Mesendoderm (in vitro differentiated cells): Measurements from ENCODE around the gene MROH2A.

ENCODE experiments used
- DNase-seq: peaks from one replicate; pipeline ENCODE4 v3.0.0; 2013
- H2AK5ac ChIP-seq: 2 replicates; pipeline ENCODE4 v1.6.1; 2013; ENCODE audit warnings: low read length, inconsistent platforms
- H2BK120ac ChIP-seq: 2 replicates; pipeline ENCODE4 v1.6.1; 2013; ENCODE audit warnings: low read depth, mild to moderate bottlenecking, low read length, moderate library complexity, mixed read lengths
- H2BK15ac ChIP-seq: replicated peaks from 2 replicates; pipeline ENCODE4 v1.6.1; 2013; ENCODE audit warnings: low read depth, mild to moderate bottlenecking, moderate library complexity
- H2BK5ac ChIP-seq: 2 replicates; pipeline ENCODE4 v1.6.1; 2013; ENCODE audit warnings: low read length, inconsistent platforms
- H3K18ac ChIP-seq: 2 replicates; pipeline ENCODE4 v1.6.1; 2013; ENCODE audit warnings: mild to moderate bottlenecking, low read length, mixed read lengths
- H3K23ac ChIP-seq: one replicate; pipeline ENCODE4 v1.6.1; 2013; ENCODE audit warnings: low read length
- H3K27ac ChIP-seq: 2 replicates; pipeline ENCODE4 v1.5.1; 2013; ENCODE audit warnings: low read depth, mild to moderate bottlenecking, inconsistent platforms, low read length, moderate library complexity
- H3K27me3 ChIP-seq: 2 replicates; pipeline ENCODE4 v1.6.1; 2013; ENCODE audit warnings: low read length, control low read depth, mild to moderate bottlenecking, inconsistent platforms; ENCODE audit not compliant: insufficient read depth, poor library complexity
- H3K36me3 ChIP-seq: 2 replicates; pipeline ENCODE4 v1.6.1; 2013; ENCODE audit warnings: low read length, inconsistent platforms; ENCODE audit not compliant: control insufficient read depth, insufficient read depth
- H3K4ac ChIP-seq: one replicate; pipeline ENCODE4 v1.6.1; 2013; ENCODE audit warnings: low read depth, mild to moderate bottlenecking, low read length, moderate library complexity
- H3K4me1 ChIP-seq: 2 replicates; pipeline ENCODE4 v1.6.1; 2013; ENCODE audit warnings: low read depth, low read length, inconsistent platforms; ENCODE audit not compliant: control insufficient read depth
- H3K4me2 ChIP-seq: 2 replicates; pipeline ENCODE4 v1.6.1; 2013; ENCODE audit warnings: low read length
- H3K4me3 ChIP-seq: 2 replicates; pipeline ENCODE4 v1.5.1; 2013; ENCODE audit warnings: mild to moderate bottlenecking, low read length
- H3K56ac ChIP-seq: one replicate; pipeline ENCODE4 v1.6.1; 2013; ENCODE audit warnings: low read length
- H3K79me1 ChIP-seq: 2 replicates; pipeline ENCODE4 v1.6.1; 2013; ENCODE audit warnings: low read length, inconsistent platforms
- H3K79me2 ChIP-seq: 2 replicates; pipeline ENCODE4 v1.6.1; 2013; ENCODE audit warnings: mild to moderate bottlenecking, low read length; ENCODE audit not compliant: control insufficient read depth, insufficient read depth
- H3K9ac ChIP-seq: 2 replicates; pipeline ENCODE4 v1.6.1; 2013; ENCODE audit warnings: low read length, inconsistent platforms
- H4K5ac ChIP-seq: one replicate; pipeline ENCODE4 v1.6.1; 2013; ENCODE audit warnings: low read length
- H4K8ac ChIP-seq: one replicate; pipeline ENCODE4 v1.6.1; 2013; ENCODE audit warnings: low read depth, mild to moderate bottlenecking, control low read depth, low read length, moderate library complexity
- WGBS: extraction: QIAGEN DNeasy Blood & Tissue Kit; methylation state at CpG from one replicate; pipeline ENCODE4 v1.1.7; 2013; ENCODE audit warnings: low lambda C conversion rate, missing lambda C conversion rate; ENCODE audit not compliant: insufficient coverage; ENCODE audit errors: extremely low coverage; 5-methylcytosine and 5-hydroxymethylcytosine counted together

The MROH2A gene

DNA sequence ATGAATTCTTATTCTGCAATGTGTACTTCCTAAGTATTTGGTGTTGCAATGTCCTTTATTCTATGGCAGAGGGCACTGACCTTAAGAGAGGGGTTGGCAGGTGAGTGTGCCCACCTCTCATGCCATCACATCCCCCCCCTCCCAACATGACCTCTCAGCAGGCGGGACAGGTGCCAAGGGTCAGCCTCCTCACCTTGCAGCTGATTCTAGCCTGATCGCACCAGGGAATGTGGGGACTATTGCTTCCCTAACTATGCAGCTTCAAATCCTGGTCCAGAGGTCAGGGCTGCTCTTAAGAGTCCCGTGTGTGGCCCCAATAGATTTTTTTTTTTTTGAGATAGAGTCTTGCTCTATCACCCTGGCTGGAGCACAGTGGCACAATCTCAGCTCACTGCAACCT is 66.7 kb downstream of the MROH2A start:
- Histone ChIP-seq H3K4me3 (no peak overlapping the region), H2BK120ac (no peak overlapping the region), H3K27ac (no peak overlapping the region), H3K18ac (no peak overlapping the region), H3K79me1 (peaks cover 19% of the 10 kb centered on the region), H3K27me3 (no peaks in the 10 kb centered on the region), H3K4me1 (no peaks in the 10 kb centered on the region), H3K79me2 (peaks cover 36% of the 10 kb centered on the region), H3K23ac (no peak overlapping the region), H4K5ac (no peak overlapping the region), H2AK5ac (no peak overlapping the region), H3K36me3 (peaks cover 53% of the 10 kb centered on the region), H3K56ac (no peak overlapping the region), H2BK15ac (no peak overlapping the region), H2BK5ac (no peak overlapping the region), H3K4ac (no peak overlapping the region), H3K4me2 (no peak overlapping the region), H4K8ac (no peak overlapping the region), H3K9ac (no peak overlapping the region)
- no peak for DNase-seq
- no CpG with 5 or more reads among the region's 3 CpGs for WGBS

DNA sequence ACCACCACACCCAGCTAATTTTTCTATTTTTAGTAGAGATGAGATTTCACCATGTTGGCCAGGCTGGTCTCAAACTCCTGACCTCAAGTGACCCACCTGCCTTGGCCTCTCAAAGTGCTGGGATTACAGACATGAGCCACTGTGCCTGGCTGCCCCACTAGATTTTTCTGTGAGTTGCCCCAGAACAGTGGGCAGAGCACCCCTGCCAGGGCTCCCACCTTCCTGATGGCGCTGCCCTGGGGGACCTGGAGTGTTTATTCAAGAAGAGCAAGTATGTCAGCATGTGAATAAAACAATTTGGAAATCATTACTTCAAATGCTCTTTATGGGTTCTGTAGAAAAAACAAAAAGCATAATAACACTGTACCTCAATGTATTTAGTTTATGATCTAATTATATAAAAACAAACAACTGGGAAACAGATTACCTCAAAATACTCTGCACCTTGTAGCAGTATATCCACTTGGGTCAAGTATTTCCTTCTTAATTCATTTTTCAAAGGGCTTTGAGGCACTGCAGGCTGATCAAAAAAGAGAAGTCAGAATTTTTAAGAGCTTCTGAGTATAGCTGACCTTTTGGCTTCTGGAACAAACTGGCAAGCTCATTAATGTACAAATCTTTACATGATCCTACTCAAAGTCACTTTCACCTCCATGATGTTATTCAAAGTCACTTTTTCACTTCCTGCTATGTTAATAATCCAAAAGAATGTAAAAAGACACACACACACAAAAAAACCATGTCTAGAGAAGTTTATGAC is 67.4 kb downstream of the MROH2A start:
- WGBS, result no CpG with 5 or more reads among the region's 1 CpG
- no peak overlapping the region for H3K23ac ChIP-seq

DNA sequence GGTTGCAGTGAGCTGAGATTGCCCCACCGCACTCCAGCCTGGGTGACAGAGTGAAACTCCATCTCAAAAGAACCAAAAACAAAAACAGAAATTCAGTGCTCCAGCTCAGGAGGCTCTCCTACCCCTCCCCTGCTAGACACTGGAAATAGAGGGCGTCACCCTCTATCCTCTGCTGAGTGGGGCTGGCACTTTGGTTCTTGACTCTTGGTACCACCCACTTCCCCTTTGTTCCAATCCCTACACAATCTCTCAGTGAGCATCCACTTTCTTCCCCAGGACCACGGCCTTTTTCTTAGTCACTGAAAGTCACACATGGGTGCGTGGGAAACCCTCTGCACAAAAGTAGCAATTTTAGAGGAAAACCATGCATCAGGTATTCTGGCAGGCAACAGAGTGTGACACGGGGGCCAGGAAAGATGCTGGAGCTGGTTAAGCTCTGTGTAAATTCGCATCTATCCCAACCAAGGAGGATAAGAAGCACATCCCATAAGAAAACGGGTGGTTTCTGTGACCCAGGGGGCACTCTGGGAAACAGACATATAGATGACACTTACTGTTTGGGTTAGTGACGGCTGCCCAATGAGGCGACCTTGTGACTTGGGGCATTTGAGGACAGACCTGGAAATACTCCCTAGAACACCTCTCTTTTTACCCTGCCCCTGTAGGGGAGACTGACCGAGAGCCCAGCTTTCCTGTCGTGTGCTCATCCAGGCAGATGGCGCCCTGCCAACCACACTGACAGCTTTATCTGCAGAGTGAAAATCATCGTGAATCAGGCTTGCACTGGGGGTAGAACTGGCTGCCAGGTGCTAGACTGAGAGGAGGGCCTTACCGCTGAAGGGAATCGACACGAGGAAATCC is 68.5 kb downstream of the MROH2A start:
- no peak overlapping the region for H3K4me3 ChIP-seq
- no peak overlapping the region for H2AK5ac ChIP-seq
- no peak overlapping the region for H2BK5ac ChIP-seq
- H4K8ac ChIP-seq, result no peak overlapping the region
- H2BK15ac ChIP-seq, result no peak overlapping the region
- no peak overlapping the region for H3K9ac ChIP-seq
- no peak overlapping the region for H3K4me2 ChIP-seq
- no peaks in the 10 kb centered on the region for H3K4me1 ChIP-seq
- H3K23ac ChIP-seq, result no peak overlapping the region
- H3K79me2 ChIP-seq, result peaks cover 25% of the 10 kb centered on the region
- H3K79me1 ChIP-seq, result peaks cover 29% of the 10 kb centered on the region
- no peak overlapping the region for H3K27ac ChIP-seq
- H2BK120ac ChIP-seq, result no peak overlapping the region
- no CpG with 5 or more reads among the region's 16 CpGs for WGBS
- no peaks in the 10 kb centered on the region for H3K27me3 ChIP-seq
- no peak overlapping the region for H3K4ac ChIP-seq
- H3K56ac ChIP-seq, result no peak overlapping the region
- H4K5ac ChIP-seq, result no peak overlapping the region
- DNase-seq, result no peak
- H3K36me3 ChIP-seq, result peaks cover 49% of the 10 kb centered on the region
- H3K18ac ChIP-seq, result no peak overlapping the region

More for the DNA sequence above, 67.4 kb downstream of the MROH2A start:
- Histone ChIP-seq H4K5ac (no peak overlapping the region), H3K9ac (no peak overlapping the region), H3K27me3 (no peaks in the 10 kb centered on the region), H3K27ac (no peak overlapping the region), H2AK5ac (no peak overlapping the region), H2BK5ac (no peak overlapping the region), H3K56ac (no peak overlapping the region), H3K4me3 (no peak overlapping the region), H4K8ac (no peak overlapping the region), H3K4me2 (no peak overlapping the region), H2BK15ac (no peak overlapping the region), H2BK120ac (no peak overlapping the region), H3K36me3 (peaks cover 51% of the 10 kb centered on the region), H3K79me1 (peaks cover 22% of the 10 kb centered on the region), H3K18ac (no peak overlapping the region), H3K4me1 (no peaks in the 10 kb centered on the region), H3K79me2 (peaks cover 33% of the 10 kb centered on the region), H3K4ac (no peak overlapping the region)
- no peak for DNase-seq

DNA sequence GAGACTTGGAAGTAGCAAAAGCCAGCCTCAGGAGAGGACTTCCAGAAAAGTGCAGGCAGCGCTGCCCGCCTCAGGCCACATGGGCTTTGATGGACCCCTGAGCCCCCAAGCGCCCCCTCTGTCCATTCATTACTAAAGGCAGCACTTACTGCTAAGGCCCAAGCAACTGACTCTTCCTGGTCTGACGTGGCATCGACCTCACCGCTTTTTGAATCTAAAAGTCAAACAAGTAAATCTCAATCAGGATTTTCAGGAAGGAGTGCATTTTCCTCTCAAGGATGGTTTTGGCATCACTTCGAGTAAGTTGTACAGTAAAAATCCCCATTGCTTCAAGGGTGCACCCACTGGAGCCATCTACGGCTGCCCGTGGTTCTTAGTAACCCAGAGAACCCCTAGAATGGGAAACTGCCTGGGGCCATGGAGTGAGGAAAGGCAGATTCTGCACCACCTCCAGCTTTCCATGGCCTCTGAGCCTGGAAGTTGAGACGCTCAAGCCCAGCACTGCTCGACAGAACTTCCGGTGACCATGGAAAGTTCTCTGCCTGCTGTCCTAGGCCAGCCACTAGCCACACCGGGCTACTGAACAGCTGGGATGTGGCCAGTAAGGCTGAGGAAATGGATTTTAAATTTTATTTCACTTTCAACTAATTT is 69.2 kb downstream of the MROH2A start:
- no peak for DNase-seq
- H3K27ac ChIP-seq, result no peak overlapping the region
- no peak overlapping the region for H3K56ac ChIP-seq
- H2AK5ac ChIP-seq, result no peak overlapping the region
- no peak overlapping the region for H3K18ac ChIP-seq
- no CpG with 5 or more reads among the region's 13 CpGs for WGBS
- no peak overlapping the region for H3K23ac ChIP-seq
- H2BK5ac ChIP-seq, result no peak overlapping the region
- no peak overlapping the region for H3K4me3 ChIP-seq
- H3K27me3 ChIP-seq, result no peaks in the 10 kb centered on the region
- no peaks in the 10 kb centered on the region for H3K4me1 ChIP-seq
- H3K4me2 ChIP-seq, result no peak overlapping the region
- peaks cover 36% of the 10 kb centered on the region for H3K79me1 ChIP-seq
- no peak overlapping the region for H2BK120ac ChIP-seq
- no peak overlapping the region for H3K9ac ChIP-seq
- H4K8ac ChIP-seq, result no peak overlapping the region
- H2BK15ac ChIP-seq, result no peak overlapping the region
- peaks cover 29% of the 10 kb centered on the region for H3K79me2 ChIP-seq
- H4K5ac ChIP-seq, result no peak overlapping the region
- peaks cover 51% of the 10 kb centered on the region for H3K36me3 ChIP-seq
- no peak overlapping the region for H3K4ac ChIP-seq

DNA sequence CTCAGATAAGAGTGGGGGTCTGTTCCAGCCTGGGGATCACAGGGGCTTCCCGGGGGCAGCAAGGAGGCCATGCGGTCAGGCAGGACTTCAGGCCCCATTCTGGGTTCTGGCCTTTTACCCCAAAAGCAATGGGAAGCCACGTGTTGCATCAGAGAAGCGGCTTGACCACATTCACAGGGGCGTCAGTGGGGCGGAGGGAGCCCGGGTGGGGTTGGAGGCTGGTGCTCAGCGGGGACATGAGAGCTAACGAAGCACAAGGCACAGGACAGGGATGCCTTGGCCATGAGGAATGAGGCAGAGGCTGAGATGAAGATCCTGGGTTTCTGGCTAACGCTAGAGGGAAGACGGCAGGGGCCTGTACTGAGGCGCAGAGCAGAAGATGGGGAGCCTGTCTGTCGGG is 70.1 kb downstream of the MROH2A start:
- Histone ChIP-seq H3K27me3 (no peaks in the 10 kb centered on the region), H3K27ac (no peak overlapping the region), H3K79me1 (peaks cover 38% of the 10 kb centered on the region), H3K18ac (no peak overlapping the region), H3K4me1 (peaks cover 4% of the 10 kb centered on the region), H3K4me3 (no peak overlapping the region), H3K9ac (no peak overlapping the region), H3K4me2 (no peak overlapping the region), H3K36me3 (peaks cover 46% of the 10 kb centered on the region), H2BK5ac (no peak overlapping the region), H3K4ac (no peak overlapping the region), H4K8ac (no peak overlapping the region), H4K5ac (no peak overlapping the region), H3K79me2 (peaks cover 36% of the 10 kb centered on the region), H3K56ac (no peak overlapping the region), H2BK15ac (no peak overlapping the region), H2AK5ac (no peak overlapping the region), H3K23ac (no peak overlapping the region), H2BK120ac (no peak overlapping the region)
- no peak for DNase-seq
- no CpG with 5 or more reads among the region's 13 CpGs for WGBS
